WTC11 (cell line): Measurements from ENCODE around the gene CTIF. TPM values are rescaled to one million over a fixed set of nuclear protein-coding genes. Genes with fewer than 3 reads are reported as not detected.

ENCODE experiments used
- ATAC-seq: fragments of 200-7000 bp; cut with Tn5 transposase; 2 replicates; pipeline ENCODE4 v1.10.0; 2021; ENCODE audit warnings: mild to moderate bottlenecking, moderate library complexity
- CTCF ChIA-PET: fragments of 300-600 bp; sonication (Branson Sonifier 250); formaldehyde crosslinking; loops from one replicate; lab custom pipeline; 2021; ENCODE audit warnings: antibody characterized with exemption; lab: Charles Lee
- POLR2A ChIA-PET: fragments of 350-600 bp; sonication (Branson Sonifier 250); formaldehyde crosslinking; loops from one replicate; lab custom pipeline; 2021; ENCODE audit warnings: antibody characterized with exemption; lab: Charles Lee
- DNase-seq: peaks from one replicate; pipeline ENCODE4 v3.0.0; 2021; ENCODE audit warnings: low spot score
- H3K27ac Mint-ChIP-seq: 2 replicates; pipeline ENCODE4 v1.8.0; 2021; ENCODE audit warnings: mixed read lengths
- H3K27me3 Mint-ChIP-seq: 2 replicates; pipeline ENCODE4 v1.8.0; 2021; ENCODE audit warnings: low read depth, mild to moderate bottlenecking, moderate library complexity, mixed read lengths
- H3K36me3 Mint-ChIP-seq: 2 replicates; pipeline ENCODE4 v1.8.0; 2021; ENCODE audit warnings: mixed read lengths
- H3K4me1 Mint-ChIP-seq: 2 replicates; pipeline ENCODE4 v1.8.0; 2022; ENCODE audit warnings: mixed read lengths
- H3K4me3 Mint-ChIP-seq: 2 replicates; pipeline ENCODE4 v1.8.0; 2021; ENCODE audit warnings: mild to moderate bottlenecking, moderate library complexity, mixed read lengths
- H3K9me3 Mint-ChIP-seq: 2 replicates; pipeline ENCODE4 v1.8.0; 2021; ENCODE audit warnings: mixed read lengths
- ATF3 ChIP-seq: sonication (generic); formaldehyde crosslinking; conservative IDR thresholded peaks from 2 replicates; pipeline ENCODE4 v1.8.1; 2022; ENCODE audit warnings: mild to moderate bottlenecking, missing genetic modification reagents
- E2F4 ChIP-seq: sonication (generic); formaldehyde crosslinking; IDR thresholded peaks from 2 replicates; pipeline ENCODE4 v1.8.1; 2022; ENCODE audit warnings: low read depth, mild to moderate bottlenecking, moderate library complexity, missing genetic modification reagents, borderline replicate concordance
- ELF4 ChIP-seq: sonication (generic); formaldehyde crosslinking; IDR thresholded peaks from 2 replicates; pipeline ENCODE4 v1.8.1; 2022; ENCODE audit warnings: low read depth, mild to moderate bottlenecking, moderate library complexity, missing genetic modification reagents
- GABPB1 ChIP-seq: sonication (generic); formaldehyde crosslinking; IDR thresholded peaks from 2 replicates; pipeline ENCODE4 v1.8.1; 2023; ENCODE audit warnings: mild to moderate bottlenecking, missing genetic modification reagents
- GRHL2 ChIP-seq: fragments of 250-450 bp; sonication (Bioruptor Pico); IDR thresholded peaks from 2 replicates; pipeline ENCODE4 v1.8.0; 2022; ENCODE audit warnings: mild to moderate bottlenecking, moderate library complexity; ENCODE audit not compliant: insufficient replicate concordance, severe bottlenecking
- KAT7 ChIP-seq: sonication (generic); formaldehyde crosslinking; IDR thresholded peaks from 2 replicates; pipeline ENCODE4 v1.8.1; 2023; ENCODE audit warnings: missing genetic modification reagents, mild to moderate bottlenecking, borderline replicate concordance
- MAX ChIP-seq: sonication (generic); formaldehyde crosslinking; IDR thresholded peaks from 2 replicates; pipeline ENCODE4 v1.8.0; 2022; ENCODE audit warnings: mild to moderate bottlenecking, missing genetic modification reagents
- NFE2L1 ChIP-seq: sonication (generic); formaldehyde crosslinking; IDR thresholded peaks from 2 replicates; pipeline ENCODE4 v1.8.1; 2023; ENCODE audit warnings: missing genetic modification reagents
- NR1H2 ChIP-seq: sonication (generic); formaldehyde crosslinking; IDR thresholded peaks from 2 replicates; pipeline ENCODE4 v1.9.0; 2021; ENCODE audit warnings: mild to moderate bottlenecking, moderate library complexity, missing genetic modification reagents
- SMAD3 ChIP-seq: sonication (generic); formaldehyde crosslinking; IDR thresholded peaks from 2 replicates; pipeline ENCODE4 v1.8.0; 2022; ENCODE audit warnings: missing genetic modification reagents, mild to moderate bottlenecking, borderline replicate concordance
- TCF7 ChIP-seq: sonication (generic); formaldehyde crosslinking; IDR thresholded peaks from 2 replicates; pipeline ENCODE4 v1.8.0; 2022; ENCODE audit warnings: mild to moderate bottlenecking, low read depth, missing genetic modification reagents, moderate library complexity
- ZBTB43 ChIP-seq: sonication (generic); formaldehyde crosslinking; IDR thresholded peaks from 2 replicates; pipeline ENCODE4 v1.8.1; 2023; ENCODE audit warnings: mild to moderate bottlenecking, missing genetic modification reagents
- ZMAT4 ChIP-seq: fragments of 250-450 bp; sonication (Bioruptor Pico); IDR thresholded peaks from 2 replicates; pipeline ENCODE4 v1.9.0; 2021; ENCODE audit warnings: mild to moderate bottlenecking
- ZNF263 ChIP-seq: sonication (generic); formaldehyde crosslinking; IDR thresholded peaks from 2 replicates; pipeline ENCODE4 v1.8.1; 2022; ENCODE audit warnings: low read depth, mild to moderate bottlenecking, moderate library complexity, missing genetic modification reagents
- ZNF281 ChIP-seq: sonication (generic); formaldehyde crosslinking; IDR thresholded peaks from 2 replicates; pipeline ENCODE4 v1.8.0; 2023; ENCODE audit warnings: mild to moderate bottlenecking, missing genetic modification reagents
- ZNF396 ChIP-seq: fragments of 250-450 bp; sonication (Bioruptor Pico); IDR thresholded peaks from 2 replicates; pipeline ENCODE4 v1.8.0; 2021; ENCODE audit warnings: mild to moderate bottlenecking, moderate library complexity, borderline replicate concordance
- ZNF423 ChIP-seq: fragments of 250-450 bp; sonication (Bioruptor Pico); IDR thresholded peaks from 2 replicates; pipeline ENCODE4 v2.1.2; 2022; ENCODE audit warnings: mild to moderate bottlenecking, moderate library complexity
- ZNF532 ChIP-seq: fragments of 250-450 bp; sonication (Bioruptor Pico); IDR thresholded peaks from 2 replicates; pipeline ENCODE4 v1.9.0; 2021; ENCODE audit warnings: mild to moderate bottlenecking, borderline replicate concordance
- ZNF671 ChIP-seq: fragments of 250-450 bp; sonication (Bioruptor Pico); IDR thresholded peaks from 2 replicates; pipeline ENCODE4 v1.8.0; 2021; ENCODE audit warnings: mild to moderate bottlenecking
- total RNA-seq: library from RNA; stranded (reverse); gene quantifications from 3 replicates; pipeline ENCODE4 v1.2.3, GENCODE V29; 2021

Gene CTIF
- total RNA-seq, 1 experiment from 2014 or later, result 28.5 TPM

GRCh38 chr18:48838166-48838775, 299.4 kb downstream of the CTIF start (continued):
- TF ChIP-seq KAT7 (CRISPR knock-in tag), result no peak
- TF ChIP-seq NFE2L1 (CRISPR knock-in tag), result no peak
- no peak for TF ChIP-seq ZBTB43 (CRISPR knock-in tag)
- no peak for TF ChIP-seq E2F4 (CRISPR knock-in tag)
- no peak for TF ChIP-seq ZMAT4 (CRISPR knock-in tag)
- no peak for TF ChIP-seq ELF4 (CRISPR knock-in tag)
- TF ChIP-seq GRHL2, result no peak
- no peak for TF ChIP-seq ZNF281 (CRISPR knock-in tag)
- no peak for TF ChIP-seq MAX
- no peak for TF ChIP-seq NR1H2 (CRISPR knock-in tag)
- TF ChIP-seq, all 79 proteins: peak for 0

- Mint-ChIP-seq H3K4me3 (no peak overlapping the region), H3K9me3 (no peaks in the 10 kb centered on the region), H3K36me3 (no peaks in the 10 kb centered on the region; the same call in 1 of the 2 replicates), H3K27ac (peak overlapping the region; percentile 54), H3K4me1 (peaks cover 45% of the 10 kb centered on the region), H3K27me3 (no peaks in the 10 kb centered on the region)
- DNase-seq, result no peak
- TF ChIP-seq ZNF423 (CRISPR knock-in tag) (no peak), ZNF396 (CRISPR knock-in tag) (no peak), TCF7 (no peak), NR1H2 (CRISPR knock-in tag) (no peak)
- POLR2A ChIA-PET, result no interaction called here
- CTCF ChIA-PET, result interaction anchor here (0.6 kb wide), 1 partner anchor 63 kb away, joined by 3 read pairs; no protein-coding TSS in a partner anchor
- ATAC-seq, result no peak
Measured at GRCh38 chr18:48838921-48839818, 300.3 kb downstream of the CTIF start.

- Mint-ChIP-seq H3K27me3 (no peaks in the 10 kb centered on the region), H3K4me1 (peaks cover 37% of the 10 kb centered on the region), H3K9me3 (no peaks in the 10 kb centered on the region), H3K36me3 (no peaks in the 10 kb centered on the region; the same call in 1 of the 2 replicates), H3K4me3 (no peak overlapping the region), H3K27ac (no peak overlapping the region; the same call in 1 of the 2 replicates)
- ChIA-PET CTCF (interaction anchor here (0.6 kb wide), 1 partner anchor 419 kb away, joined by 3 read pairs; no protein-coding TSS in a partner anchor), POLR2A (no interaction called here)
- no peak for DNase-seq
- no peak for ATAC-seq
- TF ChIP-seq ZNF263 (CRISPR knock-in tag) (no peak), ZNF671 (CRISPR knock-in tag) (no peak), ATF3 (CRISPR knock-in tag) (no peak), ZNF423 (CRISPR knock-in tag) (no peak), GABPB1 (CRISPR knock-in tag) (no peak), SMAD3 (CRISPR knock-in tag) (no peak), ZNF532 (CRISPR knock-in tag) (no peak)
Measured at GRCh38 chr18:48839819-48840490, 301.1 kb downstream of the CTIF start.
